CD4-positive, alpha-beta T cell treated with Interleukin-15 for 1 hour (primary cell): ENCODE results near the gene COX15.
"Not testable (repeated sequence)": the region's sequence is repeated elsewhere in the genome, so short reads cannot be mapped to it uniquely, and the experiment has no call there.

Source experiments
- DNase-seq: peaks from one replicate; pipeline ENCODE4 v3.0.0-alpha.2; 2020

Gene COX15

GRCh38 chr10:99740260-99740659 is 8.3 kb upstream of the COX15 start:
- no peak for DNase-seq

- not testable (repeated sequence) for DNase-seq
Observed at GRCh38 chr10:99734111-99734510, 2.2 kb upstream of the COX15 start.

GRCh38 chr10:99733366-99733765 is 1.4 kb upstream of the COX15 start:
- no peak for DNase-seq

GRCh38 chr10:99731306-99732032 is 458 bp downstream of the COX15 start:
- no peak for DNase-seq

- no peak for DNase-seq
Observed at GRCh38 chr10:99730026-99730425, 1.9 kb downstream of the COX15 start.

GRCh38 chr10:99720387-99720786 is 11.5 kb downstream of the COX15 start:
- DNase-seq, result no peak

GRCh38 chr10:99714446-99714845 is 17.5 kb downstream of the COX15 start:
- no peak for DNase-seq

- no peak for DNase-seq
Observed at GRCh38 chr10:99711129-99711719, 20.7 kb downstream of the COX15 start.

- DNase-seq, result no peak
Observed at GRCh38 chr10:99709480-99710229, 22.3 kb downstream of the COX15 start.

- no peak for DNase-seq
Observed at GRCh38 chr10:99708428-99709012, 23.4 kb downstream of the COX15 start.

GRCh38 chr10:99700649-99701048 is 31.3 kb downstream of the COX15 start:
- no peak for DNase-seq

- no peak for DNase-seq
Observed at GRCh38 chr10:99698504-99699080, 33.3 kb downstream of the COX15 start.

GRCh38 chr10:99695761-99696160 is 36.2 kb downstream of the COX15 start:
- DNase-seq, result no peak

- DNase-seq, result no peak
Observed at GRCh38 chr10:99693933-99694583, 37.9 kb downstream of the COX15 start.

- no peak for DNase-seq
Observed at GRCh38 chr10:99689461-99689860, 42.5 kb downstream of the COX15 start.

- DNase-seq, result no peak
Observed at GRCh38 chr10:99685597-99685967, 46.3 kb downstream of the COX15 start.

- DNase-seq, result no peak
Observed at GRCh38 chr10:99682752-99683151, 49.2 kb downstream of the COX15 start.
